ENCODE results near the gene ZNF668.

GRCh38 chr16:31067342-31067741 lies 6.7 kb downstream of the ZNF668 start:
- TF ChIP-seq CTCF (IDR thresholded peaks at IDR 0.05) (no peak), POLR2A (IDR thresholded peaks at IDR 0.05) (no peak)
